Coronary artery (tissue), 2 donors: Measurements from ENCODE around the gene MATN1.

Source experiments
- DNase-seq: peaks from one replicate; pipeline ENCODE4 v3.0.0-alpha.2; 2017; ENCODE audit warnings: low spot score
- H3K27ac ChIP-seq, 2 donors: fragments of 200-600 bp; sonication (generic); one replicate each; pipeline ENCODE4 v1.5.1; 2016 to 2019
- H3K4me3 ChIP-seq: fragments of 200-600 bp; sonication (generic); 2 replicates; pipeline ENCODE4 v1.5.1; 2016; ENCODE audit warnings: mild to moderate bottlenecking, moderate library complexity
- TF ChIP-seq, protein P1 (sequence below): fragments of 200-600 bp; sonication (generic); IDR thresholded peaks from one replicate; pipeline ENCODE4 v1.5.1; 2019; ENCODE audit warnings: antibody characterized with exemption

The MATN1 gene

DNA sequence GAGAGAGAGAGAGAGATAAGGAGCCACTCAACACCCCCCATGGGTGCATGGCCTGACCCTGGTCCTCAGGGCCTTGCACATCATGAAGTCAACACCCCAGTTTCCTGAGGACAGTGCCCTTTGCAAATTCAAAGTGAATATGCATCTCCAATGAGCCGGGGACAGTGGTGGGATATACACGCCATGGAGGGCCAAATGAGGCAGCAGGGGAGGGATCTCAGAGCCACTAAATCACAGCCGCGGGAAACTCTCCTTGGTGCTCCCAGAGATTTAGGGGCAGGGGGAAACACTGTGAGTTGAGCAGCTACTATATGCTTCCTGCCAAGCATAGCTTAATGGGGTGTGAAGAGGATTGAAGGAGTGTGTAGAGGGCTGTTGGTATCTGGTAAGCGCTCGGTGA lies 35.5 kb downstream of the MATN1 start:
- TF ChIP-seq, protein P1, sequence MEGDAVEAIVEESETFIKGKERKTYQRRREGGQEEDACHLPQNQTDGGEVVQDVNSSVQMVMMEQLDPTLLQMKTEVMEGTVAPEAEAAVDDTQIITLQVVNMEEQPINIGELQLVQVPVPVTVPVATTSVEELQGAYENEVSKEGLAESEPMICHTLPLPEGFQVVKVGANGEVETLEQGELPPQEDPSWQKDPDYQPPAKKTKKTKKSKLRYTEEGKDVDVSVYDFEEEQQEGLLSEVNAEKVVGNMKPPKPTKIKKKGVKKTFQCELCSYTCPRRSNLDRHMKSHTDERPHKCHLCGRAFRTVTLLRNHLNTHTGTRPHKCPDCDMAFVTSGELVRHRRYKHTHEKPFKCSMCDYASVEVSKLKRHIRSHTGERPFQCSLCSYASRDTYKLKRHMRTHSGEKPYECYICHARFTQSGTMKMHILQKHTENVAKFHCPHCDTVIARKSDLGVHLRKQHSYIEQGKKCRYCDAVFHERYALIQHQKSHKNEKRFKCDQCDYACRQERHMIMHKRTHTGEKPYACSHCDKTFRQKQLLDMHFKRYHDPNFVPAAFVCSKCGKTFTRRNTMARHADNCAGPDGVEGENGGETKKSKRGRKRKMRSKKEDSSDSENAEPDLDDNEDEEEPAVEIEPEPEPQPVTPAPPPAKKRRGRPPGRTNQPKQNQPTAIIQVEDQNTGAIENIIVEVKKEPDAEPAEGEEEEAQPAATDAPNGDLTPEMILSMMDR = no peak
- Histone ChIP-seq H3K27ac (no peak overlapping the region), H3K4me3 (no peak overlapping the region)
- DNase-seq = no peak

DNA sequence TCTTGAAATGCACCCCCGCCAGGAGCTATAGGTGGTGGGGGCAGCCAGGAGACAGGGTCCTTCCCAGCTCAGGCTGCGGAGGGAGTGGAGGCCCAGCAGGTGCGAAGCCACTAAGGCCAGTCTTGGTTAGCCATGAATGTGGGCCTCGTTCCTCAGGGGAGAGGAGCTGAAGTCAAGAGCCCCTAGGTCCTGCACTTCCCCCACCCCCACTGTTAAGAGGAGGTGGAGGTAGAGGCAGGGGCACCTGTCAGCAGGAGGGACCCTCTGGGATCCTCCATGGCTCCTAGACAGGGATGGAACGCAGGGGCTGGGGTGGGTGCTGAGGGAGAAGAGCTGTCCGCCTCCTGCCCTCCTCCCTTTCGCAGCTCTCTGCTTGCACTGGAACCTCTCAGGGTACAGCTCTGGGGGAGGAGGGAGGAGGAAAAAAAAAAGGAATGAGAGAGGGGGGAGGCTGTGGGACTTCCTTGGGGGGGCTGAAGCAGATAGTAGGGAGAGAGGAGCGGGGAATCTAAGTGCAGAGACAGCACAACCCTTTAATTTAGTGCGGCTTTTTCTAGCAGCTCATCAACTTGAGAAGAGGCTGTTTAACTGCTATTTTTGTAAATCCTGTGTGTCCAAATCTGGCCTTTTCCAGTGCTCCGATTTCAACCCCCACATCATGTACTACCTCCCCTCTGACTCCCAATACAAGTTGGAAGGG lies 37.0 kb downstream of the MATN1 start:
- H3K27ac ChIP-seq = no peak overlapping the region
- no peak for DNase-seq
- TF ChIP-seq, protein P1 = no peak

DNA sequence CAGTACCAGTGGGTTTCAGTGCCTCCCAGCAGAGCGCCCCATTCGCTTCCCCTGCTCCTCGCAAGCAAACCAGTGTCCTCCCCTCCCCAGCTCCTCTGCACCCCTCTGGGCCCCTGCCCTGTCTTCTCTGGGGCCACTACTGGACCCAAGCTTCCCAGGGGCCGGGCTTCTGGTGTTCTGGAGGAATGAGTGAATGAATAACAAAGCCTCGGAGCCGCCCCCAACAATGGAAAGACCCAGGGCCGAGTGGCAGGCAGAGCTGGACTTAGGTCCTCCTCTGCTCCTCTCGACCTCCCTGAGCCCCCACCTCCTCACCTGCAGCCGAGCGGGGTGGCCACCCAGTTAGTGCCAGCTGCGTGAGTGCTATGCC lies 37.6 kb downstream of the MATN1 start:
- no peak for DNase-seq
- Histone ChIP-seq H3K27ac (no peak overlapping the region), H3K4me3 (no peak overlapping the region)
- TF ChIP-seq, protein P1 = no peak

More for the DNA sequence above, 37.0 kb downstream of the MATN1 start:
- no peak overlapping the region for H3K4me3 ChIP-seq

DNA sequence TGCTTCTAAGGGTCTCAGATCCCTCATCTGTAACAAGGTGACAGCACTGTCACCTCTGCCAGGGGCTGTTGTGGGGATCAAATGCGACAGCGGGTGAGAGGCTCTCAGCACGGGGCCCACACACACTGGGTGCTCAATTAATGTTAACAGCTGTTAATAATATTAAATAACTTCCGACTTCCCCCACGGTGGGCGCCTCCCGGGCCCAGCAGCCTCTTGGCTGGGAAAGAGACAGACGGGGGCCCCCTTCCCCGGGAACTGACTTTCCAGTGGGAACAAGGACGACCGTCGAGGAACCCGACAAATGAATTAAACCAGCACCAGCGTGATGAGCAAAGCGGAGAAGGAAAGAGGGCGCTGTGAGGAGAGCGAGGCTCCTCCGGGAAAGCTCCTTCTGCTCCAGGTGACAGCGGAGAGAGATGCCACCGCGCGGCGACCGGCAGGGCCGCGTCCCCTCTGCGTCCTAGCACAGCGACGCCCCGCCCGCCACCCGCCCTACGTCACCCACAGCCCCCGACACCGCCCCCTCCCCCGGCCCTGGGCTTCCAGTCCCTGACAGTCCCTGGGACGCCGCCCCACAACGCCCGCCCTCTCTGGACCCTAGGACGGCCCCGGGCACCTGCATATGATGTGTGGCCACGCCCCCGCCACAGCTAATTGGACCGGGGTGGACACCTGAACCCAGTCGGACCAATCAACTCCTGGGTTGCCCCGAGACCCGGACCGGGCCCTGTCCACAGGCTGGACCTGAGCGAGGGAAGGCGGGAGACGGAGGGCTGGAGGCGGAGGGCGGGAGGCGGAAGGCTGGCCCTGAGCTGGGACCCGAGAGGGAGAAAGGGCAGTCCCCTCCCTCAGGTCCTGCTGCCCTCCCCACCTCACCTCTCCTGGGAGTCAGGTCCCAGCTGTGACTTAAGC lies 38.2 kb downstream of the MATN1 start:
- no peak for DNase-seq
- Histone ChIP-seq H3K27ac (no peak overlapping the region), H3K4me3 (peak overlapping the region; percentile 36)
- TF ChIP-seq, protein P1 = no peak

DNA sequence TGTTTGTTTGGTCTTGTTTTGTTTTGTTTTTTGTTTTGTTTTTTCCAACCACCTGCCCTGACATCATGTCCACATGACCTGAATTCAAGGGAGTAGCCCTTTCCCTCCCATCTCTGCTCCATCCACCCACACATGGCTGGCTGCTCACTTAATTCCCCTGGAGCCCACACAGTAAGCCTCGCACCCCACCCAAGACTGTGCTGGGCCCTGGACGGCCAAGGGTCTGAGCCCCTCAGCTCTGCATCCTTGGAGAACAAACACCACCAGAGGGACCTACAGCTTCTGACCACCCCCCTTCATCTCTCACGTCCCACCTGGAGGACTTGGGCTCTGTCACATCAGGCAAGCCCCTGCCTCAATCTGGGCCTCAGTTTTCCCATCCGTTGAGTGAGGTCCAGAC lies 39.1 kb downstream of the MATN1 start:
- no peak overlapping the region for H3K27ac ChIP-seq
- DNase-seq = no peak
- TF ChIP-seq, protein P1 = no peak
- H3K4me3 ChIP-seq = no peak overlapping the region

DNA sequence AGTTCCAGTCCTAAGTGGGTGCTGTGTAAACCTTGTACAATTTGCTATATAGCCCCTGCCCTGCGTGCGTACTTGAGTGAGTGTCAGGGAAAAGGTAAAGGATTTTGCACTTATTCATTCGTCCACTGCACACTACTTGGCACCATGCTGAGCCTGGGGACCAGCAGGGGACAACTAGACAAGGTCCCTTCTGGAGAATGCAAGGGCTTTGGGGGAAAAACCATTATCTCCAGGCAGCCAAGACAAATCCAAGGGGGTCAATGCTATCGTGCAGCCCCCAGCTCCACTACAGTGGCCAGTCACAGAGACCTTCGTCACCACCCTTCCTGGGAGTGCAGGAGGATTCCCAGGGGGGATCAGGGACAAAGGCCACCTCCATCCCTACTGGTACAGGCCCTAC lies 39.7 kb downstream of the MATN1 start:
- Histone ChIP-seq H3K4me3 (no peak overlapping the region), H3K27ac (no peak overlapping the region)
- no peak for DNase-seq
- TF ChIP-seq, protein P1 = no peak
